Measurements from ENCODE around the gene NFE2L1.
A peak's percentile ranks its signal among the peaks of the same experiment; 100 is the strongest.
"Not testable (repeated sequence)": the region's sequence is repeated elsewhere in the genome, so short reads cannot be mapped to it uniquely, and the experiment has no call there.

Gene NFE2L1

DNA sequence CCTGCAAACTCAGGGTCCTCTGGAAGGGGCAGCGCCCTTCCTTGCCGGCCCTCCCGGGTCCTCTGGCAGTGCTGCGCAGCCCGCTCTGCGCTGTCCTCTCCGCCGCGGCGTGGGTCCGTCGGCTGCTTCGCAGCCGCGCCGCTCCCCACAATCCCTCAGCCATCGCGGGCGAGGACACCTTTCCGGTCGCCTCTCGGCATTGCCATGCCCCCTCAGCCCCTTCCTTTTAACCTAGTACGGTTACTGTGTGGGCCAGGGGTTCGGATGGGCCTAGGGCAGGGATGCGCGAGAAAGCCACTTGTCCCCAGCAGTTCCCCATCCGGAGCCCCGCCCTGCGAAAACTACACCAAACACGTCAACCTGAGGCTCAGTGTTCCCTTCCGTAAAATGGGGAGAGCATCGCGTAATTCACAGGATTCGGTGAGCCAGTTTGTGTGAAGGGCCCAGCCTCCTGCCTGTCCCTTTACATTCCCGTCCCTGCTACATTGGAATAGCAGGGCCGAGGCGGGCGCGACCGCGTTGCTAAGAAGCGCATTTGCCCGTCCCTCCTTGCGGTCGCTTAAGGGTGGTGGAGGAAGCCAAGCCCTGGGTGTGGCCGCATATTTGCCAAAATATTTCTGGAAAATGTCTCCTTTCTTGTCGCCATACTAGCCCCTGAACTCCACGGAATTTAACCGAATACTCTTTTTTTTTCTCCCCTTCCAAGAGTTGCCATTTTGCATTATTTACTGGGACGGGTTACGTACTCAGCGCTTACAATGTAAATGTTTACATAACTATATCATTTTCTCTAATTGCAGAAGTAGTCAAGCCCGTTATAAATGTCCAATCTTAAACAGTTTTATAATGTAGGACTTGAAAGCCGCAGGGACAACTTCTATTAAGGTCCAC is 23.8 kb upstream of the NFE2L1 start:
- DNase-seq (ENCODE audit: low read depth) = peak; percentile 71

DNA sequence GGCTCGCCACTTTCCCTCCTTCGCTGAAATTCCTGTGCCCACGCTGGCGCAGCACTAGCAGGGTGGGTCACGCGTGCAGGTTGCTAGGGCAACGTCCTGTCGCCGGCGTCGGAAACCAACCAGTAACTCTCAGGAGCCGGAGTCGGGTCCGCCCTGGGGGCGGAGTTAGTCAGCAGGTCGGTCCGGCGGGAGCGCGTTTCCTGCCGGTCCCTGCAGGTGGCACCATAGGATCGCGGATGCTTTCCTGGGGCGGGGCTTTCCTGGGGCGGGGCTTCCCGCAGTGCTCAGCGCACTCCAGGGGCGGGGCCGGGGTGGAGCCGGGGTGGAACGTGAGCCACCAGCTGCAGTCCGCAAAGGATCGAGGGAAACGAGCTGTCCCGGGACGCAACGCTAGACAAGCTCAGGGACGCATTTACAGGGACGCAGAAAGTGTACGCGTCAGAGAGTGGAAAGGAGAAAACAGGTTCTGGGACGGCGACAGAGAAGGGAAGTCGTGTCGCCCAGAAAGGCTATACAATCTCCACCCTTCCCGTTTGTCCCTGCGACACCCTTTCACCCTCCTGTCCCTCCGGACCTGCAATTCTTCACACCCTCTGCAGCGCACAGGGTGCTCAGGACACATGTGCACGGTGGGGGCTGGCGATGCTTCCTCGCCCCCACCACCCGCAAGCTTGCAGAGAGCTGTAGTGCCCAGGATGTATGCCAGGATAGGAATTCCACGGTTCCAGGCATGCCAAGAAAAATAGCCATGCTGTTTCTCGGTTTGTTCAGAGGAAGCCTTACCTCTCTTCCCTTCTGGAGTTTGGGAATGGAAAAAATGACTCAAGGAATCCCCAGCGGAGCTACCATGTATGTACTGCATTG is 22.9 kb upstream of the NFE2L1 start:
- DNase-seq (ENCODE audit: low read depth) = peak; percentile 98

DNA sequence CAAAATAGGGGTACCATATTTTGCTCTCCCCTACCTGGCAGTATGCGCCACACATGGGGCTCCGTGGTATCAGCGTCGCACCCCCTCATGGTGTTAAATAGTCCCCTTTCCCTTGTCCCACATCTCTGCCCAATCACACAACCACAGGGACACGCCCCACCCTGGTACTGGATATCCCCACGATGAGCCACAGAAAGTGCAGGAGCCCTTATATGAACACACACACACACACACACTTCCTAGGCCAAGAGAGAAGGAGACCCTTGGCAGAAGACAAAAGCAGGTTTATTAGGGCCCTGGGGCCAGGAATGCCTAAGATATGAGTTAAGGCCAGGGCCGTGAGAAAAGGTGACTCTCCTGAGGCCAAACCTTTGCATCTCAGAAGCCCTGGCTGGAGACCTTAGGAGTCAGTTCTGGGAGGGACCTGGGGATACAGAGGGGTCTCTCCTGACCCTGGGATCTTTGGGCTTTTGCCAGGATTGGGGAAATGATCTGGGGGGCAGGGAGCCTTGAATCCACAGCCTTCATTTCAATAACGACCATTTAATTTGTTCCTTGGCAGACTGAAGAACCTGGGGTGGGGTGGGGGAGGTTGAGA is 22.2 kb upstream of the NFE2L1 start:
- DNase-seq (ENCODE audit: low read depth) = peak; percentile 55

DNA sequence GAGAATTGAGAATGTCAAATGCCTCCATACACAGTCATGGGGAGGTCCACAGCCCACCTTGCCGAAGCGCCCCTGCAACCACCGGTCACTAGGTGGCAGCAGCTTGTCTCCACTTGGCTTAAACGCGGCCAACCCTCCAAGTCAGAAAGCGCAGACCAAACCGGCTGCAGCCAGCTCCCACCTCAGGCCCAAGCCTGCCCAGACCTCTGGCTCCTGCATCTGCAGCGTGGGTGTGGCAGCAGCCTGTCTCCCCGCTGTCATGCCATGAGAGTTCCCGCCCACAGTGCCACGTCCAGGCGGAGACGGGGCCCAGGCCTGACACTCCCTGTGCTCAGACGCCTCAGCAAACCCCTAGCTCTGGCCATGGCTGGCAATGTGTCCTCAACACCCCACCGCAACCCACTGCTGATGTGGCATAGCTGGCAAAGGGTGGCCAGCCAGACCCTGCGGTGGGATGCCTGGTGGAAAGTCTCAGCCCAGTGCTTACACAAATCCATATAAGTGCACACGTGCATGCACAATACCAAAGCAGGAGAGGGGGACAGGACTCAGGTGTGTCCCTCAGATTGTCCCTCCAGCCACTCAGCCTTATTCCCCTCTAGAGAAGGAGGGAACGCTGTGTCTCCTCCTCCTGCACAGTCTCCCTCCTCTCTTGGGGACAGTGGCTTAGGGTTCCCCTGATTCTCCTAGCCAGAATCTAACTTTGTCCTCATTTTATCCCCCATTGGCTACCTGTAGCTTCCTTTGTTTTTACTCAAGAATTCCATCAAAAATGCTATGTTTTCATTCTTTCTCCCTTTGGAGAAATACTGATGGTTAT is 21.4 kb upstream of the NFE2L1 start:
- DNase-seq (ENCODE audit: low read depth) = peak; percentile 89

DNA sequence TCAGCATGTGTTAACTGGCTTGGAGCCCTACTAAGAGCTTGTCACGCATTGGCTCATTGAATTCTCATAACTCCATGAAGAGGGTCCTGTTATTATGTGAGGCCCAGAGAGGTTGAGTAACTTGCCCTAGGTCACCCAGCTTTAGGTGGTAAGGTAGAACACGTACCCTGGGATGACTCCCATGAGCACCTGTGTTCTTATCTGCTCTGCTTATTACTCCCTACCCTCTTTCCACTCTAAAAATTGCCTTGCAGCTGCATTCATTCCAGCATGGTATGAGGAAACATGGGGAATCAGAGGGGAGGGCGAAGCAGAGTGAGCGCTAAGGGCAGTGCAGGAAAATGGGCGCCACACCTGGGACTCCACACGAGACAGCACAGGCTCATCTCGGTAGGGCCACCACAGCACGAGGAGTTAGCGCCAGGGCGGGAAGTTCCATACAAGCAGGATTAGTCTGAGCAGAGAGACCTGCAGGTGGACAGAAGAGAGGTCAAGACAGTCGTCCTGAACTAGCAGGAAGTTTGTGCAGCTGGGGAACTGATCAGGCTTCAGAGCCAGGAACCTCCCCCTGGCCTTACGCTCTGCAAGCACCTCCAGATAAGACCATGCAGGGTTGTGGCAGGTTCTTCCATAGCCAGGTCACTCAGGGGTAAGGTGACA is 20.7 kb upstream of the NFE2L1 start:
- DNase-seq (ENCODE audit: low read depth) = no peak

DNA sequence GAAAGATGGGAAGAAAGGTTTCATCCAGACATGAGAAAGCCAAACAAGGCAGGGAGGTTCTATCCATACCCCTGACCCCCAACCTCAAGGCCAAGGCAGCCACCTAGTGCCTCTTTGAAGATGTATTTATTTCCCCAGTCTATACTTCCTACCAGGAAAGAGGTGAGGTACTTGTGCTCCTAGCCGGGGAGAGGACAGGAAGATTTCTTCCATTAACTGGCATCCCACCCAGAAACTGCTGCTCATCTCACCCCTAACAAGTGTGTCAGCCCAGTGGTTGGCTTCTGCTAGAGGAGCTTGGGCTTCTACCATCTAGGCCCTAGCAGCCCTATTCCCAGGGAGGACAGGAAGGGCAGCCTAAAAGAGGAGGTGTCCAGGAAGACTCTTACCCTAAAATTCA is 19.4 kb upstream of the NFE2L1 start:
- no peak for DNase-seq (ENCODE audit: low read depth)

DNA sequence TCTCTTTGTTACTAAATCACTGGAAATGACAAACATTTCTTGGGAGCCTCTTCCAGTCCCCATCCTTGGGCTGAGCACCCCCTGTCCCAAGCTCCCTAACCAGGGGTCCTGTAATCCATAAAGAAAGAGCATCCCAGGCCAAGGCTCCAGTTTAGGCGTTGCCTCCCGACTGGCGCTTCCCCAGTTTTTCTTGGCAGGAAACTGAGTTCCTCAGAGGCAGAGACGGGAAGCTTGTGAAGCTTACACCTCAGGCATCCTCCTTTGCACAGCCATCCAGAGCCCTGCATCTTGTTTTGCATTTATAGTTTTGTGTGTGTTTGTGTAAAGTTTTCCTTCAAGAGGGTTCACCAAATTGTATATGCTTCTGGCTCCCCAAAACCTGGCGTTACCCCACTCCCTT is 17.6 kb upstream of the NFE2L1 start:
- peak; percentile 58 for DNase-seq (ENCODE audit: low read depth)

DNA sequence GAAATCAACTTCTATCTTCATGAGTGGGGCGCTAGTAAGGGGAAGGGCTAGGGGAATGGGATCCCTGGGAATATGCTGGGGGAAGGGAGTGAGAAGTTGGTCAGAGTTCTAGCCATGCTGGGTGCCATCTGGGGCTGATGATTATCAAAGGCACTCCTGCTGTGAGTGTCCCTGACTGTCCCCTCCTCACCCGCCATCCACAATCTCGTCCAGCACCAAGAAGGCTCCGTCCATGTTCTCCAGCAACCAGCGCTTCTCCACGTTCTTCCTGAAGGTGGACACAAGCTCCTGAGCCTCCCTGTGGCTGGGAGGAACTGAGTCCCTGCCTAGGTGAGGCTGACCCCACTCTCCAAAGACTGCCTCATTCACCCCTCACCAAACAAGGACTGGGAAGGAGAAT is 16.2 kb upstream of the NFE2L1 start:
- DNase-seq (ENCODE audit: low read depth) = no peak

DNA sequence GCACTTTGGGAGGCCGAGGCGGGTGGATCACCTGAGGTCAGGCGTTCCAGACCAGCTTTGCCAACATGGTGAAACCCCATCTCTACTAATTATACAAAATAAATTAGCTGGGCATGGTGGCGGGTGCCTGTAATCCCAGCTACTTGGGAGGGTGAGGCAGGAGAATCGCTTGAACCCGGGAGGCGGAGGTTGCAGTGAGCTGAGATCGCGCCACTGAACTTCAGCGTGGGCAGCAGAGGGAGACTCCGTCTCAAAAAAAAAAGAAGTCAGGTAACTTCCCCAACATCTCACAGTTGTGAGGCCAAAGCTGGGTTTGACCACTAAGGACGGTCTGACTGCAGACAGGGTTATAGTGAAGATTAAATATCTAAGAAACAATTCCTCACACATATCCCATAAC is 13.4 kb upstream of the NFE2L1 start:
- not testable (repeated sequence) for DNase-seq (ENCODE audit: low read depth)

DNA sequence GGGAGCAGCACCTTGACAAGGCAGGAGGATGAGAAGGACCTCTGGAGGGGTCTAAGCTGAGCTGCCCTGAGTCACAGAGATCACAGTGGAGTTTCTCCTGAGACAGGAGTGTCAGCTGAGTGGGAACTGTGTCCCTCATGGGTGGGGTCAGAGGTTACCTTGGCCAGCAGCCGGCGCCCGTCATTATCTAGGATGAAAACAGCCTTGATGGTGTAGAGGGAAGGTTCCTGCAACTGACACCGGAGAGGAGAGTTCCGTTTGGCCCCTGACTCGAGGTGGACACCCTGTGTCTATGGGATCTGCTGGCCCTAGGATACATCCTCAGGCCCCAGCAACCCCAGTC is 11.5 kb upstream of the NFE2L1 start:
- DNase-seq (ENCODE audit: low read depth) = no peak

DNA sequence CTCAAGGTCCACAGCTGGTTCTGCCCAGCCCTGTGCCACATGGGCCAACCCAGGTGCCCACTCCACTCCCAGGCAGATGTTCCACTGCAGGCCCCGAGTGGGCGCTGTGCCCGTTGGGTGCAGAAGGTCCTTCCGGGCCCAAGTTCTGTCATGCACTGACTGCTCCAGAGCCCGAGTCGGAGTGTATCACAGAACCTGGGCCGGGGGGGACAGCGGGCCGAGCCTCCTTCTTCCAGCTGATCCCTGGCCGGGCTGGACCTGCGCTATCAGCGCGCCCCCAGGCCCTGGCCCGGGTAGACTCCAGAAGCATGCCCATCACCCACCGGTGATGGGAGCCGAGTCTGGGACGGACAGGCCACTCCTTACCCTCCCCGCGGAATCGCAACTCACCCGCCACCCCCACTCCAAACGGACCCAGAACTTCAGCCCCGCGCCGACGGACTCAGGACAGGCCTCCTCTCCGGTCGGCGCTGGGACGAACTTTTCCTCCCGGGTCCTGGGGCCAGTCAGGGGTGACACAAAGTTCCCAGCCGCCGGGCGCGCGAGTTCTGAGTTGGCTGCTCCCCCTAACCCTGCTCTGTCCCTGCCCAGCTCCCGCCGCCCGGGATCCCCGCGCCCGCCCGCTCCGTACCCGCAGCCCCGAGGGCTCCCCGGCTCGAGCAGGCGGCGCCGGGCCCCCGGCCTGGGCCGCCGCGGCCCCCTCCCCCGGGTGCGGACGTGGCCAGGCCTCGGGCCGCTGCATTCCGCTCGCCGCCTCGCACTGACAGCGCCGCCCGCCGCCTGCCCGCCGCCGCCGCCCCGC is 10.9 kb upstream of the NFE2L1 start, which contains the start of gene COPZ2:
Gene COPZ2 (minus strand): TSS at position 762 of the 802 bp plus-strand sequence. CDS start 20 bp downstream, at position 742.
- peak; percentile 75 for DNase-seq (ENCODE audit: low read depth)

DNA sequence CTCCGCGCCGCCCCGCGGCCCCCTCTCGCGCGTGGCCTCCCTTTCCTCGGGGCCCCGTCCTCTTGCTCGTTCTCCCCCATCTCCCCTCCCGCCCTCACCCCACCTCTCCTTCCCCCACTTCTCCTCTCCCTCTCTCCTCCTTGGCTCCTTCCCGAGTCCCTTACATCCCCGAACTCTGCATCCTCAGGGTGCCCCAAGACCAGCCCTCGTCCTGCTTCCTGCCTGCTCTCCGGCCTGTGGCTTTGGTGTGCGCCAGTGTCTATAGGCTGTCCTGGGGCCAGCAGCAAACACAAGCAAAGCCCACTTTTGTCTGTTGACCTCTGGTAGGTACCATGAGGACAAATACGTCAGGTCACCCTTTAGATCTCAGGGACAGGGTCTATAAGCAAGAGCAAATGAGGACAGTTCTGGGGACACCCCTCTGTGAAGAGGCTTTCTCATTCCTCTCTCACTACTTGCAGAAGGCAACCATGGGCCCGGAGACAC is 10.3 kb upstream of the NFE2L1 start:
- peak; percentile 52 for DNase-seq (ENCODE audit: low read depth)

DNA sequence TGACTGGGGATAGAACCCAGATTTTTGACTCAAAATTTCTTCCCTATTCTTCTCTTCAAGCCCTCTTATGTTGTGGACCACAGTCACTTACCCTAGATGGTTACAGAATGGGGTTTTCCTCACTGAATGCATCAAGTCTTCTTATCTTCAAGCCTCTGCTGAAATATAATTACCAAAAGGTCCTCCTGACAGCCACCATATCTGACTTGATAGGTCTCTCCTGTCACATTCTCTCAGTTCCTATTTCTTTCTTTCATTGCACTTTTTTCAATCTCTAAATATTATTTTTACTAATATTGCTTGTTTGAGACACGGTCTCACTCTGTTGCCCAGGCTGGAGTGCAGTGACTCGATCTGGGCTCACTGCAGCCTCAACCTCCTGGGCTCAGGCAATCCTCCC is 9.5 kb upstream of the NFE2L1 start:
- no peak for DNase-seq (ENCODE audit: low read depth)

DNA sequence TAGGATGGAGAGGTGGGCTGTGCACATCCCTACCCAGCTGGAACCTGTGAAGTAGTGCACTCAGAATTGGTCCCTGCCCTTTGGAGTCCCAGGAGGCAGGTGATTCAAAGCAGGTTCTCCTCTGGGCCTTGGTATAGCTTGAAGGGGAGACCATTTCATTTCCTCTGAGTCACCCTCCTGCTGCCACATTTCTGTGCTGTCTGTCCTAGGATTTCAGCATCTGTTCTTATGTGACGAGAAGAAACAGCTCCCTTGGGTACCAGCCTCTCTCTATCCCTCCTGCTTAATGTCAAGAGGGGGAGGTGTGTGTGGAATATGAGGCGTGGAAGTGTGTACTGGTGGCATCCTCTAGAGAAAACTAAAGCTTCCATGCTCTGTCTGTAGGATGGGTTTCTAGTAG is 5.0 kb upstream of the NFE2L1 start:
- peak; percentile 23 for DNase-seq (ENCODE audit: low read depth)

DNA sequence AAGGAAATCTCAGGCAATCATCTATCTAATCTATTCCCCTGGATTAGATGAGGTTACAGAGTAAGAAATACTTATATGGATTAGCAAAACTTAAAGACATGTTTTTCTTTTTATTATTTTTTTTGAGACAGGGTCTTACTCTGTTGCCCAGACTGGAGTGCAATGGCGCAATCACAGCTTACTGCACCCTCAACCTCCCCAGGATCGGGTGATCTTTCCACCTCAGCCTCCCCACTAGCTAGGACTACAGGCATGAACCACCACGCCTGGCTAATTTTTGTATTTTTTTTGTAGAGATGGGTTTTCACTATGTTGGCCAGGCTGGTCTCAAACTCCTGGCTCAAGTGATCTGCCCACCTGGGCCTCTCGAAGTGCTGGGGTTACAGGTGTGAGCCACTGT is 3.3 kb upstream of the NFE2L1 start:
- DNase-seq (ENCODE audit: low read depth) = no peak

DNA sequence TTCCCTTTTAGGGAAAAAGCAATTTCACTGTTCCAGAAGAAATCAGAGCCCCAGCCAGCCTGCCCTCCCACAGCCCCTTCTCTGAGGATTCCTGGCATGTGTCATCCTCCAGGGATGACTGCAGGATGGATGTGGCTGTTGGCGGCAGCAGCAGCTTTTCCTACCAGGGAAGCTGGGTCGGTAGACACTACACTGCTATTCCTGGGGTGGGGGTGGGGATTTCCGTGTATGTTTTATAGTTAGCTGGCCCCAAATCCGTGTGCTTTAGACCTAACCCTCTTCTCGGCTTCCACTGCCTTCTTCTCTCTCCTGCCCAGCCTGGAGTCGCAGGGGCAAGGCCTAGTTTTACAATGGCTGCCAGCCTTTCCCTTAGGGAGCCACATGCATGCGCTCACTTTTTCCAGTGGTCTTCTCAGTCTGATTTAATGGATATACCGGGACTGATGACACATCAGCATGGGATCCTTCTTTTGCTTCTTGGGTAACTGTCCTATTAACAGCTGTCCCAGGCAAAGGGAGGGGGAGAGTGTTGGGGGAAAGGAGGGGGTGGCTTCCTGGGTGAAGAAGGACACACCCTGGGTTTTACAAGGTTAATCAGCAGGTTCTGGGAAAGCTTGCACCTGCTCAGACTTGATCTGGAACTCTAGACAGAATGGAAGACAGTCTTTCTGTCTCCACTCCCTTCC is 2.7 kb upstream of the NFE2L1 start:
- peak; percentile 47 for DNase-seq (ENCODE audit: low read depth)

DNA sequence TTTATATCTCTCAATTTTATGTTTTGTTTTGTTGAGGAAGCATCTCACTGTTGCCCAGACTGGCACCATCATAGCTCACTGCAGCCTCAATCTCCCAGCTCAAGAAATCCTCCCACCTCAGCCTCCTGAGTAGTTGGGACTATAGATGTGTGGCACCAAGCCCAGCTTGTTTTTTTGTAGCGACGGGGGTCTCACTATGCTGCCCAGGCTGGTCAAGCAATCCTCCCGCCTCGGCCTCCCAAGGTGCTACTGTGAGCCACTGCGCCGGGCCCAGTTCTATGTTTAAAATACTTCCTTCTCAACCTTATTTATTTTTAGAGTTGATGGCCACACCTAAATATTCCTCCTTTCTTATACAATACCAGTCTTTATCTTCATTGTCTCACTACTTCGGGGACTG is 1.9 kb upstream of the NFE2L1 start:
- DNase-seq (ENCODE audit: low read depth) = no peak

DNA sequence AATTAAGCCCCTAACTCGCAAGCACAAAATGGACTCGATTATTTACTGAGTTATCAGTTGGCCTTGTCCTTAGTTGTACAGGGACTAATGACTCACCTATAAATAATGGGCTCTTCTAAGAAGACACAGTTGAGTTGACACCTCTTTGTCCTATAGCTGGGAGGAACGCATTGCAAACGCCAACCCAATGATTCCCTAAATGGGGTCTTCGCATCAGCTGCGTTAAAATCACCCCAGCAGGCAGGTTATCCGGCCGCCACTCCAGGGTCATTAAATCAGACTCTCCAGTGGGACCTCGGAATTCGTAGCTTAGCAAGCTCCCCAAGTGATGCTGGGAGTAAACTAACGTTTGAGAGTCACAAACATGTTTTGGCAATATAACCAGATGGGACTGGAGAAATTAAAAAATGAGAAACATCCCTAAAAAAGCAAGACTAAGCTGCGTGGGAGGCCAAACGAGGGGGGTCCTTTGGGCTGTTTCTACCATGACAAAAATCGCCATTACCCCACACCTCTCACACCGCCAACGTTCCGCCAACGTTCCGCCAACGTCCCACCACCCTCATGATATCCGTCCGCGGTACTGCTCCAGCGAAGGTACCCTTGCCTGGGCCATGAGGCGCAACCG is 932 bp upstream of the NFE2L1 start:
- peak; percentile 24 for DNase-seq (ENCODE audit: low read depth)
